CD4-positive, alpha-beta memory T cell (primary cell): Measurements from ENCODE around the gene COL19A1. TPM values are rescaled to one million over a fixed set of nuclear protein-coding genes. Genes with fewer than 3 reads are reported as not detected.

Experiments used
- CTCF ChIA-PET: fragments of 350-600 bp; sonication (Branson Sonifier 250); formaldehyde crosslinking; loops from one replicate; lab custom pipeline; 2021; ENCODE audit warnings: inconsistent platforms; ENCODE audit not compliant: partially characterized antibody; lab: Charles Lee
- POLR2A ChIA-PET: fragments of 350-600 bp; sonication (Branson Sonifier 250); formaldehyde crosslinking; loops from one replicate; lab custom pipeline; 2021; ENCODE audit not compliant: partially characterized antibody; lab: Charles Lee
- DNase-seq, 5 donors: peaks; one replicate each; pipeline versions ENCODE4 v3.0.0 to v3.0.0-alpha.2; 2020 to 2022; ENCODE audit warnings: mixed read lengths in 1 of 5
- H3K27ac ChIP-seq: one replicate; pipeline ENCODE4 v1.7.0; 2013; ENCODE audit warnings: low read depth, low read length
- H3K27me3 ChIP-seq: 2 replicates; pipeline ENCODE4 v1.7.0; 2013; ENCODE audit warnings: mild to moderate bottlenecking, low read length, moderate library complexity; ENCODE audit not compliant: insufficient read depth
- H3K36me3 ChIP-seq: 2 replicates; pipeline ENCODE4 v1.7.0; 2013; ENCODE audit warnings: mild to moderate bottlenecking, low read length, moderate library complexity; ENCODE audit not compliant: insufficient read depth
- H3K4me1 ChIP-seq: 2 replicates; pipeline ENCODE4 v1.7.0; 2013; ENCODE audit warnings: mild to moderate bottlenecking, low read length, moderate library complexity; ENCODE audit not compliant: insufficient read depth
- H3K4me3 ChIP-seq, 2 donors: one replicate each; pipeline ENCODE4 v1.7.0; 2013; ENCODE audit warnings: low read length in 2 of 2, mild to moderate bottlenecking in 1 of 2
- H3K9me3 ChIP-seq, 2 donors: one replicate each; pipeline ENCODE4 v1.7.0; 2013; ENCODE audit warnings: low read length in 2 of 2, control low read depth in 1 of 2; ENCODE audit not compliant: control insufficient read depth in 1 of 2
- H3K27ac Mint-ChIP-seq, 7 donors: one replicate each; pipeline ENCODE4 v1.8.0; 2020 to 2021; ENCODE audit warnings: mixed read lengths in 7 of 7, mild to moderate bottlenecking in 6 of 7, inconsistent platforms in 3 of 7, moderate library complexity in 3 of 7
- H3K27me3 Mint-ChIP-seq, 2 donors: one replicate each; pipeline ENCODE4 v1.8.0; 2020 to 2021; ENCODE audit warnings: mixed read lengths in 2 of 2
- H3K36me3 Mint-ChIP-seq, 2 donors: one replicate each; pipeline ENCODE4 v1.8.0; 2020 to 2021; ENCODE audit warnings: mixed read lengths in 2 of 2, inconsistent platforms in 1 of 2, mild to moderate bottlenecking in 1 of 2
- H3K4me1 Mint-ChIP-seq, 4 donors: one replicate each; pipeline ENCODE4 v1.8.0; 2020 to 2021; ENCODE audit warnings: mixed read lengths in 4 of 4, mild to moderate bottlenecking in 1 of 4
- H3K4me3 Mint-ChIP-seq, 8 donors: one replicate each; pipeline ENCODE4 v1.8.0; 2020 to 2021; ENCODE audit warnings: mixed read lengths in 8 of 8, mild to moderate bottlenecking in 7 of 8, moderate library complexity in 6 of 8, inconsistent platforms in 3 of 8
- H3K9me3 Mint-ChIP-seq, 8 donors: one replicate each; pipeline ENCODE4 v1.8.0; 2020 to 2021; ENCODE audit warnings: mixed read lengths in 8 of 8, mild to moderate bottlenecking in 5 of 8, inconsistent platforms in 3 of 8, moderate library complexity in 1 of 8
- intact Hi-C: fragments of 100-400 bp; cut with micrococcal nuclease; formaldehyde crosslinking; loops from one replicate; pipeline ENCODE4 v1.15.1; 2023
- polyA plus RNA-seq, 2 donors: library from polyadenylated mRNA; unstranded; fragments of 300-500 nt; fragmentation: Illumina TruSeq; gene quantifications; one replicate each; pipeline ENCODE4 v1.2.3, GENCODE V29; 2021
- total RNA-seq, 2 experiments: library from RNA; stranded (reverse); gene quantifications; one replicate each; pipeline ENCODE4 v1.2.3, GENCODE V29; 2021

Gene COL19A1
- total and polyA plus RNA-seq, 4 experiments from 2014 or later: 0.02 TPM; not detected in 3

DNA sequence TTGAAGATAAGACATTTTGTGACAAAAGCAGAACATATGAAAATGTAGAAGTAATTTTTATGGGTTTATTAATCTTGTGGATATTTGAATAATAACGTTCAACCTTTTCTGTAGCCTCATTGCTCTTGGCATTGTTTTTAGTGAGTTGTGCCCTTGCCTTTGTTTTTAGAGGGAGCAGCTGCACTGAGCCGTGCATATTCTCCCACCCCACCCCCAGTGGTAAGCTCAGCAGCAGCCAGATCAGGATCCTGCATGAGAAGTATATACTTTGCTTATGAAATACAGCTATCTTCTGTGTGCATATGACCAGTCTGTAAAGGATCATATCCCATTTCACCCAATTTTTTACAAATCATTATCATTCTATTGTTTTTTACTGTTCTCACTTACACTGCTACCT lies 252.3 kb downstream of the COL19A1 start:
- no peaks in the 10 kb centered on the region for H3K27me3 ChIP-seq
- intact Hi-C loops: no loop called here
- POLR2A ChIA-PET: no interaction called here
- no peaks in the 10 kb centered on the region for H3K4me1 Mint-ChIP-seq
- DNase-seq: no peak
- no peak overlapping the region for H3K27ac Mint-ChIP-seq
- no peaks in the 10 kb centered on the region for H3K9me3 ChIP-seq
- CTCF ChIA-PET: interaction anchor here (1.1 kb wide), 1 partner anchor 9 kb away, joined by 3 read pairs; no protein-coding TSS in a partner anchor
- no peak overlapping the region for H3K27ac ChIP-seq
- H3K36me3 ChIP-seq: no peaks in the 10 kb centered on the region
- no peaks in the 10 kb centered on the region for H3K36me3 Mint-ChIP-seq
- no peaks in the 10 kb centered on the region for H3K9me3 Mint-ChIP-seq
- no peak overlapping the region for H3K4me3 Mint-ChIP-seq
- peaks cover 2 to 4% of the 10 kb centered on the region in 2 donors for H3K27me3 Mint-ChIP-seq
- H3K4me3 ChIP-seq: no peak overlapping the region
- no peaks in the 10 kb centered on the region for H3K4me1 ChIP-seq

DNA sequence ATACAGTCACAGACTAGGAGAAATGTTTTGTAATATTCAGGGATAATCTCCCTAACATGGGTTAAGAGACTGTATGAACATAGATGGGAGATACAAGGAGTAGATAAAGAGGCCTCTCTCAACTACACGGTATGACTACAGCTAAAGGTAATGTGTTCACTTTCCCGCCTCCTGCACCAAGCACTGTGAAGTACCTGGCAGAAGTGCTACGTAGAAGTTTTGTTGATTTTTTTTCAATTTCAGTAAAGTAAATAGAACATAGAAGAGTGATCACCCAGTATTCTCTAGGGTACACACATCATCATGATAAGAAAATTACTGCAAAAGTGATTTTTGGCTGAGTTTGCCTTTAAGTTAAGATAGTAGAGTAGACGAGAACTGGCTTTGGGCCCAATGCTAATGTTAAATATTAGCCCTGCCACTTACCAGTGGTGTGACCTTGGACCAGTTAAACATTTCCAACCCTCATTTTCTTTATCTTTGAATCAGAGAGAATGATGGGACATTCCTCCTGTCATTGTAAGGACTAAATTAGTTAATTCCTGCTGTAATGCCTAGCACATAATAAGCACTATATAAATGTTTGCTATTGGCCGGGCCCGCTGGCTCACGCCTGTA lies 253.0 kb downstream of the COL19A1 start:
- H3K9me3 Mint-ChIP-seq: no peaks in the 10 kb centered on the region
- intact Hi-C loops: no loop called here
- Histone ChIP-seq H3K27ac (no peak overlapping the region), H3K27me3 (no peaks in the 10 kb centered on the region), H3K4me1 (no peaks in the 10 kb centered on the region), H3K36me3 (no peaks in the 10 kb centered on the region), H3K4me3 (no peak overlapping the region), H3K9me3 (no peaks in the 10 kb centered on the region)
- POLR2A ChIA-PET: no interaction called here
- CTCF ChIA-PET: interaction anchor here (1.1 kb wide), 1 partner anchor 10 kb away, joined by 3 read pairs; no protein-coding TSS in a partner anchor
- peaks cover 2 to 4% of the 10 kb centered on the region in 2 donors for H3K27me3 Mint-ChIP-seq
- no peaks in the 10 kb centered on the region for H3K4me1 Mint-ChIP-seq
- H3K4me3 Mint-ChIP-seq: no peak overlapping the region
- DNase-seq: no peak
- no peaks in the 10 kb centered on the region for H3K36me3 Mint-ChIP-seq
- H3K27ac Mint-ChIP-seq: no peak overlapping the region

GRCh38 chr6:70124443-70124842 lies 258.1 kb downstream of the COL19A1 start:
- ChIA-PET CTCF (no interaction called here), POLR2A (no interaction called here)
- Mint-ChIP-seq H3K4me3 (no peak overlapping the region), H3K27ac (no peak overlapping the region), H3K4me1 (no peaks in the 10 kb centered on the region), H3K9me3 (no peaks in the 10 kb centered on the region), H3K36me3 (no peaks in the 10 kb centered on the region), H3K27me3 (peaks cover 3 to 9% of the 10 kb centered on the region in 2 donors)
- no peaks in the 10 kb centered on the region for H3K36me3 ChIP-seq
- H3K27me3 ChIP-seq: no peaks in the 10 kb centered on the region
- DNase-seq: no peak
- no peaks in the 10 kb centered on the region for H3K9me3 ChIP-seq
- H3K4me1 ChIP-seq: no peaks in the 10 kb centered on the region
- intact Hi-C loops: no loop called here
- H3K27ac ChIP-seq: no peak overlapping the region
- H3K4me3 ChIP-seq: no peak overlapping the region

DNA sequence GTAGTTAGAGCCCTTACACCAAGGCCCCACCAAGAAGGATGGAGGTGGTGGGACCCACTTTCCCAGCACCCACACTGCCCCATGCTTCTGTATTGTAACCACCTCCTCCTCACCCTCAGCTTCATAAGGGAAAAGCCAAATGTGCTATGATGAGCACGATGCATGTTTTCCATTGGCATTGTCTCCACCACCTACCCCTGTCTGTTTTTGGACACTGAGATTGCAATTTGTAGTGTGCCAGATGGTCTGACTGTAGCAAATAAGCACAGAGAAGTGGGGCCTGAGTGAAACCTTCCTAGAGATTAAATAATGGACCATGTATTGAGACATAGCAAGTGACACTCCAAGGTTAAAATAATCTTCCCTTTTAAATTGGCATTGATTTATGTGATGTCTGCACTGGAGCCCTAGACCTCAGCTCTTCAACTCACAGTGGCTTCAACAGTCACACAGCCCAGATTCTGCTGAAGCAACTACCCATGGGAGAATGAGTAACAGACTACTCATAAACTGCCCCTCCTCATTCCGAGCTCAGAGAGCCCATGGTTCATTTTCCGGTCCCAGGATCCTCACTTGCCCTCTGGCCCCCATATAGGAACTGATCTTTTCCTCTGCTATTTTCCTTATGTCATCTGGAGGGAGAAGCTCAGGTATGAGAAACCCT lies 258.7 kb downstream of the COL19A1 start:
- peaks cover 3 to 9% of the 10 kb centered on the region in 2 donors for H3K27me3 Mint-ChIP-seq
- H3K27ac Mint-ChIP-seq: no peak overlapping the region
- Histone ChIP-seq H3K4me1 (no peaks in the 10 kb centered on the region), H3K4me3 (no peak overlapping the region), H3K9me3 (no peaks in the 10 kb centered on the region), H3K27ac (no peak overlapping the region), H3K36me3 (no peaks in the 10 kb centered on the region), H3K27me3 (no peaks in the 10 kb centered on the region)
- no peak for DNase-seq
- H3K4me1 Mint-ChIP-seq: no peaks in the 10 kb centered on the region
- CTCF ChIA-PET: no interaction called here
- H3K4me3 Mint-ChIP-seq: no peak overlapping the region
- H3K36me3 Mint-ChIP-seq: no peaks in the 10 kb centered on the region
- POLR2A ChIA-PET: no interaction called here
- intact Hi-C loops: no loop called here
- H3K9me3 Mint-ChIP-seq: no peaks in the 10 kb centered on the region

GRCh38 chr6:70125602-70126001 lies 259.2 kb downstream of the COL19A1 start:
- POLR2A ChIA-PET: no interaction called here
- intact Hi-C loops: no loop called here
- no peaks in the 10 kb centered on the region for H3K9me3 ChIP-seq
- Mint-ChIP-seq H3K4me3 (no peak overlapping the region), H3K36me3 (no peaks in the 10 kb centered on the region), H3K9me3 (no peaks in the 10 kb centered on the region), H3K27me3 (peaks cover 0 to 9% of the 10 kb centered on the region in 2 donors), H3K4me1 (no peaks in the 10 kb centered on the region), H3K27ac (no peak overlapping the region)
- DNase-seq: no peak
- H3K27ac ChIP-seq: no peak overlapping the region
- CTCF ChIA-PET: no interaction called here
- no peaks in the 10 kb centered on the region for H3K27me3 ChIP-seq
- no peaks in the 10 kb centered on the region for H3K4me1 ChIP-seq
- H3K4me3 ChIP-seq: no peak overlapping the region
- no peaks in the 10 kb centered on the region for H3K36me3 ChIP-seq

DNA sequence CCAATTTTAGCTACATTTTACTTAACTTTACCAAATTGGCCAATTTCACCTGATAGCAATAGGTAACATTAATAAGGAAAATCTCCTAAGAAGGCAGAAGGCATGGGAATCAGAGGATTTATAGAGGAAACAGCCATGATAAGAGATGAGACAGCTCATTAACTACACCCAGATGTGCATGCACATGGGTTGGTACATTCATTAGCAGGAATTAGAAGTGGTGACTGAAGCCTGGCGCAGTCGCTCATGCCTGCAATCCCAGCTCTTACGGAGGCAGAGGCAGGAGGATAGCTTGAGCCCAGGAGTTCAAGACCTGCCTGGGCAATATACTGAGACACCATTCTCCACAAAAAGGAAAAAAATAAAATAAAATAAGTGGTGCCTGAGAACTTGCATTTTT lies 263.0 kb downstream of the COL19A1 start:
- Histone ChIP-seq H3K36me3 (no peaks in the 10 kb centered on the region), H3K4me1 (no peaks in the 10 kb centered on the region), H3K4me3 (no peak overlapping the region), H3K27ac (no peak overlapping the region), H3K9me3 (no peaks in the 10 kb centered on the region), H3K27me3 (no peaks in the 10 kb centered on the region)
- H3K4me3 Mint-ChIP-seq: no peak overlapping the region
- H3K4me1 Mint-ChIP-seq: no peaks in the 10 kb centered on the region
- DNase-seq: no peak
- H3K27ac Mint-ChIP-seq: no peak overlapping the region
- ChIA-PET POLR2A (no interaction called here), CTCF (no interaction called here)
- H3K9me3 Mint-ChIP-seq: no peaks in the 10 kb centered on the region
- H3K36me3 Mint-ChIP-seq: no peaks in the 10 kb centered on the region
- peaks cover 0 to 7% of the 10 kb centered on the region in 2 donors for H3K27me3 Mint-ChIP-seq
- intact Hi-C loops: no loop called here

DNA sequence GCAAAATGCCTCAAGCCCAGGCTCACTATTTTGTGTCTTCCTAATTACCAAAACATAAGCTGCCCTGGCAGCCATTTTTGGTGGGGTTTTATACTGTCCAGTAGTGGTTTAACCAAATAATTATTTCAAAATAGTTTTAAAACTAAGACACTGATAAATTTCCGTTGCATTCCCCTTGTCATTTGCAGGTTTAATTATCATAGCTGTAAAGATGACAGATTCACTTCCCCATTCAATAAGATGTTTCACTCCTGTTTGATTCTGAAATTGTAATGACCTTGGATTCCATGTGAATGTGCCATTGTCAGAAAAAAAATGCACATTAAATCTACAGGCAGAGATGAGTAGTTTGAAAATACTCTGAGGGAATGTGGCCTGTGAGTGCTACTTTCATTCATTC lies 264.5 kb downstream of the COL19A1 start:
- Mint-ChIP-seq H3K27ac (no peak overlapping the region), H3K9me3 (no peaks in the 10 kb centered on the region), H3K4me1 (no peaks in the 10 kb centered on the region), H3K36me3 (no peaks in the 10 kb centered on the region), H3K27me3 (no peaks in the 10 kb centered on the region), H3K4me3 (no peak overlapping the region)
- Histone ChIP-seq H3K4me3 (no peak overlapping the region), H3K36me3 (no peaks in the 10 kb centered on the region), H3K27me3 (no peaks in the 10 kb centered on the region), H3K4me1 (no peaks in the 10 kb centered on the region), H3K27ac (no peak overlapping the region), H3K9me3 (no peaks in the 10 kb centered on the region)
- intact Hi-C loops: no loop called here
- POLR2A ChIA-PET: no interaction called here
- CTCF ChIA-PET: no interaction called here
- DNase-seq: no peak
